ENCODE measurements around the gene CPT1A.

The CPT1A gene

GRCh38 chr11:68803766-68804165 is 38.0 kb downstream of the CPT1A start:
- ATAC-seq, result no peak
- Mint-ChIP-seq H3K36me3 (peaks cover 50% of the 10 kb centered on the region), H3K4me3 (no peak overlapping the region), H3K4me1 (no peaks in the 10 kb centered on the region), H3K9me3 (no peaks in the 10 kb centered on the region), H3K27ac (no peak overlapping the region)
- DNase-seq (ENCODE audit: low spot score in 2 of 2), result no peak

GRCh38 chr11:68798221-68798813 is 43.4 kb downstream of the CPT1A start:
- DNase-seq (ENCODE audit: low spot score in 2 of 2) (peak in 1 of 2 donors; percentile 64), ATAC-seq (peak; percentile 47)
- Mint-ChIP-seq H3K4me3 (no peak overlapping the region), H3K36me3 (peaks cover 67% of the 10 kb centered on the region), H3K4me1 (no peaks in the 10 kb centered on the region), H3K9me3 (no peaks in the 10 kb centered on the region), H3K27ac (no peak overlapping the region)

- H3K4me3 Mint-ChIP-seq, result no peak overlapping the region
- no peak for ATAC-seq
- peaks cover 71% of the 10 kb centered on the region for H3K36me3 Mint-ChIP-seq
- H3K4me1 Mint-ChIP-seq, result no peaks in the 10 kb centered on the region
- H3K9me3 Mint-ChIP-seq, result no peaks in the 10 kb centered on the region
- DNase-seq (ENCODE audit: low spot score in 2 of 2), result no peak
- H3K27ac Mint-ChIP-seq, result no peak overlapping the region
Measured at GRCh38 chr11:68796801-68797200, 44.9 kb downstream of the CPT1A start.

- H3K4me3 Mint-ChIP-seq, result no peak overlapping the region
- no peak for ATAC-seq
- no peak overlapping the region for H3K27ac Mint-ChIP-seq
- no peaks in the 10 kb centered on the region for H3K9me3 Mint-ChIP-seq
- peaks cover 68% of the 10 kb centered on the region for H3K36me3 Mint-ChIP-seq
- no peak for DNase-seq (ENCODE audit: low spot score in 2 of 2)
- H3K4me1 Mint-ChIP-seq, result no peaks in the 10 kb centered on the region
Measured at GRCh38 chr11:68792400-68792966, 49.2 kb downstream of the CPT1A start.

GRCh38 chr11:68784653-68785052 is 57.1 kb downstream of the CPT1A start:
- ATAC-seq, result no peak
- no peaks in the 10 kb centered on the region for H3K4me1 Mint-ChIP-seq
- no peak for DNase-seq (ENCODE audit: low spot score in 2 of 2)
- H3K9me3 Mint-ChIP-seq, result no peaks in the 10 kb centered on the region
- peak overlapping the region; percentile 10 for H3K27ac Mint-ChIP-seq
- peaks cover 71% of the 10 kb centered on the region for H3K36me3 Mint-ChIP-seq
- H3K4me3 Mint-ChIP-seq, result no peak overlapping the region

GRCh38 chr11:68783216-68783821 is 58.4 kb downstream of the CPT1A start:
- Mint-ChIP-seq H3K4me1 (no peaks in the 10 kb centered on the region), H3K9me3 (no peaks in the 10 kb centered on the region), H3K27ac (no peak overlapping the region), H3K36me3 (peaks cover 81% of the 10 kb centered on the region), H3K4me3 (no peak overlapping the region)
- DNase-seq (ENCODE audit: low spot score in 2 of 2) (no peak), ATAC-seq (no peak)

GRCh38 chr11:68782711-68783110 is 59.0 kb downstream of the CPT1A start:
- DNase-seq (ENCODE audit: low spot score in 2 of 2) (no peak), ATAC-seq (no peak)
- Mint-ChIP-seq H3K36me3 (peaks cover 84% of the 10 kb centered on the region), H3K4me1 (no peaks in the 10 kb centered on the region), H3K4me3 (no peak overlapping the region), H3K27ac (no peak overlapping the region), H3K9me3 (no peaks in the 10 kb centered on the region)

- ATAC-seq (no peak), DNase-seq (ENCODE audit: low spot score in 2 of 2) (no peak)
- no peak overlapping the region for H3K4me3 Mint-ChIP-seq
- no peaks in the 10 kb centered on the region for H3K9me3 Mint-ChIP-seq
- H3K4me1 Mint-ChIP-seq, result no peaks in the 10 kb centered on the region
- peaks cover 89% of the 10 kb centered on the region for H3K36me3 Mint-ChIP-seq
- H3K27ac Mint-ChIP-seq, result peak overlapping the region; percentile 12
Measured at GRCh38 chr11:68780829-68781228, 60.9 kb downstream of the CPT1A start.

- Mint-ChIP-seq H3K4me1 (no peaks in the 10 kb centered on the region), H3K27ac (peak overlapping the region; percentile 84), H3K4me3 (no peak overlapping the region), H3K36me3 (peaks cover 94% of the 10 kb centered on the region), H3K9me3 (no peaks in the 10 kb centered on the region)
- ATAC-seq (no peak), DNase-seq (ENCODE audit: low spot score in 2 of 2) (no peak)
Measured at GRCh38 chr11:68778205-68778604, 63.5 kb downstream of the CPT1A start.

GRCh38 chr11:68776442-68777235 is 65.1 kb downstream of the CPT1A start:
- Mint-ChIP-seq H3K27ac (peak overlapping the region; percentile 51), H3K4me3 (no peak overlapping the region), H3K9me3 (no peaks in the 10 kb centered on the region), H3K36me3 (peaks cover 98% of the 10 kb centered on the region), H3K4me1 (no peaks in the 10 kb centered on the region)
- DNase-seq (ENCODE audit: low spot score in 2 of 2) (no peak), ATAC-seq (no peak)

GRCh38 chr11:68775951-68776388 is 65.7 kb downstream of the CPT1A start:
- Mint-ChIP-seq H3K27ac (peak overlapping the region; percentile 51), H3K4me1 (no peaks in the 10 kb centered on the region), H3K36me3 (peaks cover 98% of the 10 kb centered on the region), H3K4me3 (no peak overlapping the region), H3K9me3 (no peaks in the 10 kb centered on the region)
- no peak for ATAC-seq
- DNase-seq (ENCODE audit: low spot score in 2 of 2), result no peak

GRCh38 chr11:68774194-68774585 is 67.5 kb downstream of the CPT1A start:
- Mint-ChIP-seq H3K36me3 (peaks cover 98% of the 10 kb centered on the region), H3K9me3 (no peaks in the 10 kb centered on the region), H3K27ac (no peak overlapping the region)

GRCh38 chr11:68773521-68774193 is 68.1 kb downstream of the CPT1A start:
- no peaks in the 10 kb centered on the region for H3K4me1 Mint-ChIP-seq
- no peak overlapping the region for H3K4me3 Mint-ChIP-seq
- no peaks in the 10 kb centered on the region for H3K9me3 Mint-ChIP-seq
- ATAC-seq (no peak), DNase-seq (ENCODE audit: low spot score in 2 of 2) (no peak)
- peak overlapping the region; percentile 32 for H3K27ac Mint-ChIP-seq
- peaks cover 98% of the 10 kb centered on the region for H3K36me3 Mint-ChIP-seq

More at GRCh38 chr11:68774194-68774585, 67.5 kb downstream of the CPT1A start:
- no peaks in the 10 kb centered on the region for H3K4me1 Mint-ChIP-seq
- ATAC-seq, result no peak
- no peak overlapping the region for H3K4me3 Mint-ChIP-seq
- no peak for DNase-seq (ENCODE audit: low spot score in 2 of 2)

- no peaks in the 10 kb centered on the region for H3K4me1 Mint-ChIP-seq
- ATAC-seq (no peak), DNase-seq (ENCODE audit: low spot score in 2 of 2) (no peak)
- H3K9me3 Mint-ChIP-seq, result no peaks in the 10 kb centered on the region
- peak overlapping the region; percentile 32 for H3K27ac Mint-ChIP-seq
- peaks cover 98% of the 10 kb centered on the region for H3K36me3 Mint-ChIP-seq
- H3K4me3 Mint-ChIP-seq, result no peak overlapping the region
Measured at GRCh38 chr11:68772936-68773335, 68.8 kb downstream of the CPT1A start.

- Mint-ChIP-seq H3K4me3 (no peak overlapping the region), H3K36me3 (peaks cover 95% of the 10 kb centered on the region), H3K9me3 (no peaks in the 10 kb centered on the region), H3K27ac (no peak overlapping the region), H3K4me1 (no peaks in the 10 kb centered on the region)
- ATAC-seq (no peak), DNase-seq (ENCODE audit: low spot score in 2 of 2) (no peak)
Measured at GRCh38 chr11:68770781-68771180, 70.9 kb downstream of the CPT1A start.

Measured in stimulated activated effector memory CD8-positive, alpha-beta T cell treated with anti-CD3 and anti-CD28 coated beads, Interleukin-12 subunit alpha, Interleukin-12 subunit beta, amount 100 ng/mL, for 72 hours (primary cell).